ENCODE results near the gene NIP7. TPM values are rescaled to one million over a fixed set of nuclear protein-coding genes. Genes with fewer than 3 reads are reported as not detected.

NIP7 gene
- total and polyA plus RNA-seq, 2 experiments from 2014 or later = 19.5 to 23.5 TPM

DNA sequence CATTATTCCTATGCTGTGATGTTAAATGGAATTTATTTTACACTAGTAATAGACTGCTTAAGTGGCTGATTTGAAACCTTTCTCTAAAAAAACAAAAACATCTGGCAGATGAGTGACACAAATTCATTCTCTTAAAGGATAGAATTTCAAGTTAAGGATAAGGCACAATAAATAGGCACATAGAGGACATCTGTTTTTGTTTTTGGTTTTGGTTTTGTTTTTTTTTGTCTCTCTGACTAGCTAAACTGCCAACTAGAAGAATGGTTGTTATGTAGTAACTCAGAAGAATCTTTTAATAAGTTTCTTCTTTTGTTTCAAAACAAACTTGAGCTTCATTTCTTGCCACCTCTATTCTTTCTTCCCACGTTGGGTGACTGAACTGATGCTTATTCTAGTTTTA lies 33.5 kb upstream of the NIP7 start:
- H3K27me3 ChIP-seq = no peaks in the 10 kb centered on the region
- WGBS (ENCODE audit: low lambda C conversion rate, missing lambda C conversion rate) = 79% methylated on average over 1 of the region's 1 CpG
- H3K4me3 ChIP-seq = no peak overlapping the region
- H3K4me2 ChIP-seq = no peak overlapping the region
- H4K20me1 ChIP-seq (ENCODE audit: insufficient read depth, poor library complexity, severe bottlenecking) = no peaks in the 10 kb centered on the region
- no peaks in the 10 kb centered on the region for H3K4me1 ChIP-seq (ENCODE audit: insufficient read depth)
- no peak overlapping the region for H3K27ac ChIP-seq
- DNase-seq (ENCODE audit: low spot score) = no peak
- no peaks in the 10 kb centered on the region for H3K36me3 ChIP-seq (replicated peaks; ENCODE audit: insufficient read depth, low read depth)
- H3K9me2 ChIP-seq (replicated peaks; ENCODE audit: insufficient read depth) = no peaks in the 10 kb centered on the region
- H3K9me3 ChIP-seq (ENCODE audit: low read depth) = no peaks in the 10 kb centered on the region
- H3K79me2 ChIP-seq = no peaks in the 10 kb centered on the region
- TF ChIP-seq EZH2phosphoT487 (IDR thresholded peaks at IDR 0.05; ENCODE audit: low read depth, severe bottlenecking, unreplicated experiment) = no peak
- no peak overlapping the region for H2AFZ ChIP-seq

DNA sequence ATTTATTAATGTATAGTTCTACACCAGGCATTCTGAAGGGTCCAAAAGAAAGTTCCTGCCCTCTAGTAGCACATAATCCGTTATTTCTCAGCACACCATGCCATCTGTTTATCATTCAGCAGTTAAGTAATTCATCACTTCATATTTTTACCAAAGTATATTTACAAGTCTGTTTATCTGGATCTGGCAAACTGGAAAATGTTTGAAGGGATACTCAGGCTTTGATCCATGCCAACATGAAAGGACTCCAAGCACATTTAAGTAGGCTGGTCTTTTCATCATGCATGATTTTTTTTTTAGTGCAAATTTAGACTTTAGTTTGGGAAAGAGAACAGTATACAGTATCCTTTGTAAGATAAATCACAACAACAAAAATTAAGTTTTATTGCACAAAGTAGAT lies 32.5 kb upstream of the NIP7 start:
- no peak overlapping the region for H3K4me2 ChIP-seq
- no peaks in the 10 kb centered on the region for H3K9me2 ChIP-seq (replicated peaks; ENCODE audit: insufficient read depth)
- peaks cover 3% of the 10 kb centered on the region for H4K20me1 ChIP-seq (ENCODE audit: insufficient read depth, poor library complexity, severe bottlenecking)
- no peak overlapping the region for H3K4me3 ChIP-seq
- peaks cover 5% of the 10 kb centered on the region for H3K79me2 ChIP-seq
- WGBS (ENCODE audit: low lambda C conversion rate, missing lambda C conversion rate) = 64% methylated on average over 1 of the region's 1 CpG
- no peak for DNase-seq (ENCODE audit: low spot score)
- no peaks in the 10 kb centered on the region for H3K36me3 ChIP-seq (replicated peaks; ENCODE audit: insufficient read depth, low read depth)
- H2AFZ ChIP-seq = no peak overlapping the region
- no peak overlapping the region for H3K27ac ChIP-seq
- H3K9me3 ChIP-seq (ENCODE audit: low read depth) = no peaks in the 10 kb centered on the region
- no peak for TF ChIP-seq EZH2phosphoT487 (IDR thresholded peaks at IDR 0.05; ENCODE audit: low read depth, severe bottlenecking, unreplicated experiment)
- no peak for TF ChIP-seq EZH2 (IDR thresholded peaks at IDR 0.05; ENCODE audit: borderline replicate concordance)
- TF ChIP-seq, protein P1, sequence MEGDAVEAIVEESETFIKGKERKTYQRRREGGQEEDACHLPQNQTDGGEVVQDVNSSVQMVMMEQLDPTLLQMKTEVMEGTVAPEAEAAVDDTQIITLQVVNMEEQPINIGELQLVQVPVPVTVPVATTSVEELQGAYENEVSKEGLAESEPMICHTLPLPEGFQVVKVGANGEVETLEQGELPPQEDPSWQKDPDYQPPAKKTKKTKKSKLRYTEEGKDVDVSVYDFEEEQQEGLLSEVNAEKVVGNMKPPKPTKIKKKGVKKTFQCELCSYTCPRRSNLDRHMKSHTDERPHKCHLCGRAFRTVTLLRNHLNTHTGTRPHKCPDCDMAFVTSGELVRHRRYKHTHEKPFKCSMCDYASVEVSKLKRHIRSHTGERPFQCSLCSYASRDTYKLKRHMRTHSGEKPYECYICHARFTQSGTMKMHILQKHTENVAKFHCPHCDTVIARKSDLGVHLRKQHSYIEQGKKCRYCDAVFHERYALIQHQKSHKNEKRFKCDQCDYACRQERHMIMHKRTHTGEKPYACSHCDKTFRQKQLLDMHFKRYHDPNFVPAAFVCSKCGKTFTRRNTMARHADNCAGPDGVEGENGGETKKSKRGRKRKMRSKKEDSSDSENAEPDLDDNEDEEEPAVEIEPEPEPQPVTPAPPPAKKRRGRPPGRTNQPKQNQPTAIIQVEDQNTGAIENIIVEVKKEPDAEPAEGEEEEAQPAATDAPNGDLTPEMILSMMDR (IDR thresholded peaks at IDR 0.05; ENCODE audit: poor library complexity) = no peak
- H3K27me3 ChIP-seq = no peaks in the 10 kb centered on the region
- peaks cover under 1% of the 10 kb centered on the region for H3K4me1 ChIP-seq (ENCODE audit: insufficient read depth)

DNA sequence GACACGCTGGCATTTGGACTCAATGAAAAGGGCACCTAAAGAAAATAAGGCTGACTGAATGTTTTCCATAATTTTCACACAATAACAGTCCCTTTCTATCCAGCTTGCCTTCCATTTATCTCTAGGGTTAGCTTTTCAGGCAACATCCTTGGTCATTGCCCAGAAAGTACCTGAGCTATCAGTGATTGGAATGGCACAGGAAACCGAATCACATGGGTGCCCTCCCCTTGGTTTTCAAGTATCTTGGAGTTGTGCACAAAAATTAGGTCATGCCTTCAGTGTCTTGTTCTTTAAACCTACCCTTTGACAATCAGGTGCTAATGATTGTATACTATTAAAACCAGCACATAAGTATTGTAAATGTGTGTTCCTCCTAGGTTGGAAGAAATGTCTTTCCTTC lies 31.7 kb upstream of the NIP7 start:
- no peak overlapping the region for H2AFZ ChIP-seq
- no peak overlapping the region for H3K27ac ChIP-seq
- H3K4me1 ChIP-seq (ENCODE audit: insufficient read depth) = peaks cover 7% of the 10 kb centered on the region
- no peak overlapping the region for H3K4me2 ChIP-seq
- H3K27me3 ChIP-seq = no peaks in the 10 kb centered on the region
- peaks cover 13% of the 10 kb centered on the region for H3K79me2 ChIP-seq
- H3K36me3 ChIP-seq (replicated peaks; ENCODE audit: insufficient read depth, low read depth) = no peaks in the 10 kb centered on the region
- WGBS (ENCODE audit: low lambda C conversion rate, missing lambda C conversion rate) = 97% methylated on average over 2 of the region's 2 CpGs
- H4K20me1 ChIP-seq (ENCODE audit: insufficient read depth, poor library complexity, severe bottlenecking) = peaks cover 9% of the 10 kb centered on the region
- no peaks in the 10 kb centered on the region for H3K9me3 ChIP-seq (ENCODE audit: low read depth)
- H3K9me2 ChIP-seq (replicated peaks; ENCODE audit: insufficient read depth) = no peaks in the 10 kb centered on the region
- no peak overlapping the region for H3K4me3 ChIP-seq
- DNase-seq (ENCODE audit: low spot score) = no peak
- TF ChIP-seq, protein P1 (IDR thresholded peaks at IDR 0.05; ENCODE audit: poor library complexity) = no peak

DNA sequence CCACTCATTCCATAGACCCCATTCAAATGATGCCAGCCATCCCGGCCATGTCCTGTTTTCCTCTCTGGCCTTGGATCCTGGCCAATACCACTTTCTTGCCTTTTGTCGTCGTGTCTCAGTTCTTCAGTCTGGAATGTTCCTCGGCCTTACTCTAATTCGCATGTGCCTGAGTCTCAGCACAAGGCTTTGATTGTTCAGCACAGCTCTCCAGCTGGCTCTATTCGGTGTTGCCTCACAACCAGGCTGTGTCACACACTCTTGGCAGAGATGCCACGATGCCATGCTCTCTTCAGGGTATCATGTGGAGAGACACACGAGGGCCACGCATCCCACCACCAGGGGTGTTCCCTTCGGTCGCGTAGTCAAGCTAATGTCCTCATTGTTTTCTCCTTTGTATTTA lies 30.3 kb upstream of the NIP7 start:
- Histone ChIP-seq H2AFZ (no peak overlapping the region), H3K27me3 (no peaks in the 10 kb centered on the region), H3K79me2 (peaks cover 28% of the 10 kb centered on the region), H3K27ac (no peak overlapping the region), H3K36me3 (replicated peaks; ENCODE audit: insufficient read depth, low read depth) (no peaks in the 10 kb centered on the region), H3K9me3 (ENCODE audit: low read depth) (no peaks in the 10 kb centered on the region), H3K9me2 (replicated peaks; ENCODE audit: insufficient read depth) (no peaks in the 10 kb centered on the region), H3K4me3 (no peak overlapping the region), H4K20me1 (ENCODE audit: insufficient read depth, poor library complexity, severe bottlenecking) (peaks cover 14% of the 10 kb centered on the region), H3K4me1 (ENCODE audit: insufficient read depth) (peaks cover 8% of the 10 kb centered on the region), H3K4me2 (no peak overlapping the region)
- DNase-seq (ENCODE audit: low spot score) = no peak
- 97% methylated on average over 12 of the region's 12 CpGs for WGBS (ENCODE audit: low lambda C conversion rate, missing lambda C conversion rate)
- no peak for TF ChIP-seq EZH2 (IDR thresholded peaks at IDR 0.05; ENCODE audit: borderline replicate concordance)
- TF ChIP-seq, protein P1 (IDR thresholded peaks at IDR 0.05; ENCODE audit: poor library complexity) = no peak
- TF ChIP-seq EZH2phosphoT487 (IDR thresholded peaks at IDR 0.05; ENCODE audit: low read depth, severe bottlenecking, unreplicated experiment) = no peak
